Activated gamma-delta T cell (primary cell): Measurements from ENCODE around the gene MC1R.
A peak's percentile ranks its signal among the peaks of the same experiment; 100 is the strongest.
"Not testable (repeated sequence)": the region's sequence is repeated elsewhere in the genome, so short reads cannot be mapped to it uniquely, and the experiment has no call there.

Experiments
- DNase-seq: peaks from one replicate; lab custom pipeline; 2025; lab: John Stamatoyannopoulos, UW
- total RNA-seq, 2 donors: gene quantifications; one replicate each; lab custom pipeline; 2026; lab: John Stamatoyannopoulos, UW

Gene MC1R
- total RNA-seq: 8.1 to 8.2 reads per million in 2 donors

DNA sequence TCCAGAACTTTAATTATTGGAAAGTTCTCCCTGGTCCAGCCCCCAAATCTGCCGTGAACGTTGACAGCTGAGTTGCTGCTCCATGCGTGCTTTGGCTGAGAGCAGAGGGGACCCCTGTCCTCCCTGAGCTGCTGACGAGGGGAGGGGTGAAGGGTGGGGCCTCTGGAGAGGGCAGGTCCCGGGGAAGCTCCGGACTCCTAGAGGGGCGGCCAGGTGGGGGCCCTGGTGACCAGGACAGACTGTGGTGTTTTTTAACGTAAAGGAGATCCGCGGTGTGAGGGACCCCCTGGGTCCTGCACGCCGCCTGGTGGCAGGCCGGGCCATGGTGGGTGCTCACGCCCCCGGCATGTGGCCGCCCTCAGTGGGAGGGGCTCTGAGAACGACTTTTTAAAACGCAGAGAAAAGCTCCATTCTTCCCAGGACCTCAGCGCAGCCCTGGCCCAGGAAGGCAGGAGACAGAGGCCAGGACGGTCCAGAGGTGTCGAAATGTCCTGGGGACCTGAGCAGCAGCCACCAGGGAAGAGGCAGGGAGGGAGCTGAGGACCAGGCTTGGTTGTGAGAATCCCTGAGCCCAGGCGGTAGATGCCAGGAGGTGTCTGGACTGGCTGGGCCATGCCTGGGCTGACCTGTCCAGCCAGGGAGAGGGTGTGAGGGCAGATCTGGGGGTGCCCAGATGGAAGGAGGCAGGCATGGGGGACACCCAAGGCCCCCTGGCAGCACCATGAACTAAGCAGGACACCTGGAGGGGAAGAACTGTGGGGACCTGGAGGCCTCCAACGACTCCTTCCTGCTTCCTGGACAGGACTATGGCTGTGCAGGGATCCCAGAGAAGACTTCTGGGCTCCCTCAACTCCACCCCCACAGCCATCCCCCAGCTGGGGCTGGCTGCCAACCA is at the start of gene MC1R:
Gene MC1R, plus strand, starts transcription at position 410 of the 895 bp plus-strand sequence. Its CDS starts 397 bp downstream, at position 807.
- no peak for DNase-seq

DNA sequence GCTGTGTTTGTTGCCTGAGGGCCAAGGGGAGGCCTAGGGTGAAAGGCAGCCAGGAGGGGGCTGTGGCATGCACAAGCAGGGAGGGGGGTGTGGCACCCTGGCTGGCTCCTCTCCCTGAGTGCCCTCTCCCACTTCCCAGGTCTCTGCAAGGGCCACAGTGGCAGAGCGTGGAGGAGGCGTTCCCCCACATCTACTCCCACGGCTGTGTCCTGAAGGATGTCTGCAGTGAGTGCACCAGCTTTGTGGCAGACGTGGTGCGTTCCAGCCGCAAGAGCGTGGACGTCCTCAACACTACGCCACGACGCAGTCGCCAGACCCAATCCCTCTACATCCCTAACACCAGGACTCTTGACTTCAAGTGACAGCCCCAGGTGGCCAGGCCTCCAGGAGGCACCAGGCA is 48.8 kb upstream of the MC1R start:
- no peak for DNase-seq

DNA sequence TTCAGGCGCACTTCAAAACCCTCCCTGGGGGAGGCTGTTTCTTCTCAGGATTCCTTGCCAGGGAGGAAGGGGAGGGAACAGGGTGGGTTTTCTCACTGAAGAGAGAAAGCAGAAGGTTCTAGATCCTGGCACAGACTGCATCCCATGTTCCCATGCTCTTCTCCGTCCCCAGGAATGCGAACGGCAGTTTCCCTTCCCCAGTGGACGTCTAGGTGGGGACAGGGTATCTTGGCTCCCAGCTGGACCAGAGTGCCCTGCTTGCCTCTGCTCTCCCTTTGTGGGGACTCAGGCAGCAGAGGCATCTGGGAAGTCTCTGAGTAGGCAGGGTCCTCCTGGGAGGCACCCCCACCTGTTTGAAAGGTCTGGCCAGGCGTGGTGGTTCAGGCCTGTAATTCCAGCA is 48.2 kb upstream of the MC1R start:
- no peak for DNase-seq

DNA sequence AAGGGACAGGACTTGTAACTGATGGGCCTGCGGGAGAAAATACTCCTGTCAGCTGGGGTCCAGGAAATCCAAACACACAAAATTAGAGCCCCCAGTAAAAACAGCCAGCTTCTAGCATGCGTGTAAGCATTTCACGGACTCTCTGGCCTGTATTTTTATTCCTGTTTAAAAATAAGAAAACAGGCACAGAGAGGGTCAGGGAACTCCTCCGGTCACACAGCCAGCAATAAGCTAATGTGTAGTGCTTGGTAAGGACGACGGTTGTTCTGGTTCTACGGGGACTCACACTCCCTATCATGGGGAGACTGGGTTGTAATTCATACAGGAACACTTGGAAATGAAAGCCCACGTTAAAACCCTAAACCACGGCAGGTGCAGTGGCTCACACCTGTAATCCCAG is 46.8 kb upstream of the MC1R start:
- no peak for DNase-seq

DNA sequence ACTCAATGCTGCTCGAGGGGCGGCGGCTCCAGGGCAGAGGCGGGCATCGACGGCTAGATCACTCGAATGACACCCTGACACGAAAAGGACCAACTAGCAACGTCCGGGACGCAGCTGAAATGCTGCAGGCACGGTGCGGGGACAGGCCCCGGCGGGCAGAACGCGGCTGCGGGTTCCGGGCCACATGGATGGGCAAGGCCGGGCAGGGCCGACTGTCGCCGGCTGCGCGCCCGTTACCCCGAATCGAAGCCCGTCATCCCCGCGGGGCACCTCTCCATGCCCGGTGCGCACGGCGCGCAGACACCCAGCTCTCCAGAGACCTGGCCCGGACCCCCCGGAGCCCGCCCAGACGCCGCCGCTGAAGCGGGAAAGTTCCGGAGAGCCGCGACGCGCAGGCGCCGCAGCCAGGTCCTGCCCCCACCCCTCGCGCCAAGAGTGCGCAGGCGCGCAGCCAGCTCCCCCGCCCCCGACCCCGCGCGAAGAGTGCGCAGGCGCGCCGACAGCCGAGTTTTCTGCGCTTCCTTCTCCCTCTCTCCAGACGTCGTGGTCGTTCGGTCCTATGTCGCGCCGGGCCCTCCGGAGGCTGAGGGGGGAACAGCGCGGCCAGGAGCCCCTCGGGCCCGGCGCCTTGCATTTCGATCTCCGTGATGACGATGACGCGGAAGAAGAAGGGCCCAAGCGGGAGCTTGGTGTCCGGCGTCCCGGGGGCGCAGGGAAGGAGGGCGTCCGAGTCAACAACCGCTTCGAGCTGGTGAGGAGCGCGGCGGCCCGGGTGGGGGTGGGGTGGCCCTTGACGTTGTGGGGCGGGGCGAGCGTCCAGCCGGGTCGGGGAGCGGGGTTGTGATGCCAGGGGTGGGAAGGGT is 45.3 kb upstream of the MC1R start, which contains the start of gene TCF25:
Gene TCF25, plus strand, starts transcription at position 484 of the 863 bp plus-strand sequence. Its CDS starts 76 bp downstream, at position 560.
- DNase-seq: peak; percentile 89

DNA sequence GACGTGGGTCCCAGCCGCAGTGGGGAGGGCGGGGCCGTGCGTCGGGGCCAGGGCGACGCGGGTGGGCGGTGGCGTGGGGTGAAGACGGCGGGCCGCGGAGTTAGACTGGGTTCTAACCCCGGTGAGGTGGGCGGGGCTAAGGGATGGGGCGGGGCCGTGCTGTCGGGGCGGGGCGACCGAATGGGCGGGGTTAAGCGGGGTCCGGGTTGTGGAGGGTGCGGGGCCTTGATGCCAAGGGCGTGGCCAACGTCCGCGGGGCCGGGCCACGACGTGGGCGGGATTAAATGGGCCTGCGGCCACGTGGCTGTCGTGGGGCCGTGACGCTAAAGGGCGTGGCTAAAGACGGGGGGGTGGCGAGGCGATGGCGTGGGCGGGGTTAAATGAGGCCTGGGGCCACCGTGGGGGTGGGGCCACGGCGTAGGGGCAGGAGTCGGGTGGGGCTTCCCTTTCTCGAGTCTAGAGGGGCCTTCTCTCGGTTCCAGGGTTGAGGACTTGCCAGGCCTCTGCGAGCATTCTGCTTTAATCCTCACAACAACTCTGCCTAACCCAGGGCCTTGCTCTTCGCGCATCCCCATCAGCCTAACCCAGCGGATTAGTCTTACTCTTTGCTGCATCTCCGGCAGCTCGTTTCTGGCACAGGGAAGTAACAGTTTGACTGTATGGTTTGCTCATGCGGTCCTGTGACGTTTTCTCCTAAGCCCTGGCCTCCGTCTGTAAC is 44.5 kb upstream of the MC1R start:
- DNase-seq: peak; percentile 96

DNA sequence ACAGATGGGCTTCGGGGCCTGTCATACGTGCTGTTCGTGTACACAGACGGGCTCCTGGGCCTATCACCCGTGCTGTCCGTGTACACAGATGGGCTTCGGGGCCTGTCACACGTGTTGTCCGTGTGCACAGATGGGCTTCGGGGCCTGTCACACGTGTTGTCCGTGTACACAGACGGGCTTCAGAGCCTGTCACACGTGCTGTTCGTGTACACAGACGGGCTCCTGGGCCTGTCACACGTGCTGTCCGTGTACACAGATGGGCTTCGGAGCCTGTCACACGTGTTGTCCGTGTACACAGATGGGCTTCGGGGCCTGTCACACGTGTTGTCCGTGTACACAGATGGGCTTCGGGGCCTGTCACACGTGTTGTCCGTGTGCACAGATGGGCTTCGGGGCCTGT is 39.5 kb upstream of the MC1R start:
- not testable (repeated sequence) for DNase-seq

DNA sequence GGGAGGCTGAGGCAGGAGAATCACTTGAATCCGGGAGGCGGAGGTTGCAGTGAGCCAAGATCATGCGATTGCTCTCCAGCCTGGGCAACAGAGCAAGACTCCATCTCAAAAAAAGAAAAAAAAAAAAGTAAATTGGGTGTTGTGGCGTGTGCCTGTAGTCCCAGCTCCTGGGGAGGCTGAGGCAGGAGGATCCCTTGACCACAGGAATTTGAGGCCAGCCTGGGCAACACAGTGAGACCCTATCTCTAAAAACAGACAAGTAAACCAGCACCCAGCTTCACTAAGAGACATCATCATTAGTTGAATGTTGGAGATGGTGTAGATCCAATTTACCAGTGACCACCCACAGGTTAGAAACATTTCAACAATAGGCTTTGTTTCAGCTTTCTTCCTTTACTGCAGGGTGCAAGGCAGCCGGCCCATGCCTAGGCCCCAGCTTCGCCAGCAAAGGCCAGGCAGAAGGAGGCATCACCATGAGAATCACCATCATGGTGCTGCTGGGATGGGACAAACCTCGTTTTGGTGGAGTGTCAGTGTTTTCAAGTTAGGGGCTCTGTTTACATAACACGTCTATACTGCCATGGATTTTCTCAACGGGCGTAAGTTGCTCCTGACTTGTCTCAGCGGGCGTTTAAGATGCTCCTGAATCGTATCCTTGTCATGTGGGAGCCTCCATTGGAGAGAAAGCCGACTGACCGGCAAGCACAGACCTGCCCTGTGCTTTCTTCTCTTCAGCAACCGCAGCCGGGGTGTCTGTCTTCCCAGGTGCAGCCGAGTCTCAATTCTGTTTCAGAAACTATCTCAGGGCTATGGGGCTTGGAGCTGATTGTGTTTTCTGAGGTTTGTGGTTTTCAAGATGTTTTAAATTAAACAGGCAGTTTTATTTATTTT is 37.9 kb upstream of the MC1R start:
- DNase-seq: no peak

DNA sequence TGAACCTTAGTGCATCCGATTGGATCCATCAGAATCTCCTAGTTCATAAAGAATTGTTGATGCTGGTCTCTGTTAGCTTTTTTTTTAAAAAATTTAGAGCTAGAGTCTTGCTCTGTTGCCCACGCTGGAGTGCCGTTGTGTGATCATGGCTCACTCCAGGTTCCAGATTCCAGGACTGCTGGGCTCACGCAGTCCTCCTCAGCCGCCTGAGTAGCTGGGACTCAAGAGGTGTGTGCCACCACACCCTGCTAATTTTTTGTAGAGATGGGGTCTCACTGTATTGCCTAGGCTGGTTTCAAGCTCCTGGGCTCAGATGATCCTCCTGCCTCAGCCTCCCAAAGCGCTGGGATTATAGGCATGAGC is 37.3 kb upstream of the MC1R start:
- no peak for DNase-seq

DNA sequence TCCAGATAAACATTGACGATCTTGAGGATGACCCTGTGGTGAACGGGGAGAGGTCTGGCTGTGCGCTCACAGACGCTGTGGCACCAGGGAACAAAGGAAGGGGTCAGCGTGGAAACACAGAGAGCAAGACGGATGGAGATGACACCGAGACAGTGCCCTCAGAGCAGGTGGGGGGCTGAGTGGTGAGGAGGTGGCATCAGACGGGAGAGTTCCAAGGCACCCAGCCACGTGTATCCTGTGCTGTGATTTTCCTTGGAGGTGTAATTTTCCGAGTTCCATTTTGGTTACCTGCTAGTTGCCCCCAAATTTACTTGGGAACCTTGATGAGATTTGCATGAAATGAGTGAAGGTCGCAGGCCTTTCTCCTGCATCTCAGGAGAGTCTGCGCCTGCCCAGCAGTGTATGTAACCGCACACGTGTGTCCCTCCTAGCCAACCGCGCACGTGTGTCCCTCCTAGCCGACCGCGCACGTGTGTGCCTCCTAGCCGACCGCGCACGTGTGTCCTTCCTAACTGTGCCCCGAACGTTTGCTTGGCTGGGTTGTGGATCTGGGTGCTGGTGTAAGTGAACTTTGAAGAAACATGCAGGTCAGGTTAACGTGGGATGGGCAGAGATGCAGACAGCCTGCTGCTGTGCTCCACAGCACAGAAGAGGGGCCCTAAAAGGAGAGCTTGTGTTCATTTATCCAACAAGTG is 35.2 kb upstream of the MC1R start:
- DNase-seq: no peak

DNA sequence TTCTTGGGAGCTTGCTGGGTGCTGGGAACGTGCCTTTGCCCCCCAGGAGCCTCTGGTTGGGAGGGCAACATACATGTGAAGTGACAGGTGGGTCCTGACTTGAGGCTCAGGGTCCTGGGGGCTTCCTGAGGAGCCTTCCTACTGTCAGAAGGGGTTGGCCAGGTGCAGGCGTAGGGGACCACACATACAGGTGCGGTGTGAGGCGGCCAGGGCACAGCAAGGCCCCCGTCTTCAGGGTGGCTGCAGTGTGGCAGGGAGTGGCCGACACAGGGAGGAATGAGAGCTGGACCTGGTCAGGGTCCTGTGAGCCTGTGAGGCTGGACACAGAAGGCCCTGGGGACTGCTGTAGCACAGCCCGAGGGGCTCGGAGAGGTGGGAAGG is 34.6 kb upstream of the MC1R start:
- no peak for DNase-seq

DNA sequence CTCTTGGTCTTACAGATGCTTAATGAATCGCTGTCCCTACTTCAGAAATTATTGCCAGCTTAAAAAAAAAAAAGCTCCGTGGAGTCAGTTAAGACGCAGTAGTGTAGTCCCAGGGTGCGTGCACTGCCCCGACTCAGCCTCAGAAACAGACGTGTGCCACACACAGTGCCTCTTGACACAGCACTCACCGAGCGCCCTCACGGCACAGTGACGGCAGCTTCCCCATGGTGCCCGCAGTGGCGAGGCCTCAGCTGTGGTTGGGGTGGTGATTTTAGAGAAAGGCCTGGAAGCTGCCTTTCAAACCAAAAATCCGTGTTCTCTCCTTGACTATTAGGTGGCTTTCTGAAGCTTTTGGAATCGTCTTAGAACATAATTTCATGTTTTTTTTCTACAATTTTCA is 31.4 kb upstream of the MC1R start:
- no peak for DNase-seq

DNA sequence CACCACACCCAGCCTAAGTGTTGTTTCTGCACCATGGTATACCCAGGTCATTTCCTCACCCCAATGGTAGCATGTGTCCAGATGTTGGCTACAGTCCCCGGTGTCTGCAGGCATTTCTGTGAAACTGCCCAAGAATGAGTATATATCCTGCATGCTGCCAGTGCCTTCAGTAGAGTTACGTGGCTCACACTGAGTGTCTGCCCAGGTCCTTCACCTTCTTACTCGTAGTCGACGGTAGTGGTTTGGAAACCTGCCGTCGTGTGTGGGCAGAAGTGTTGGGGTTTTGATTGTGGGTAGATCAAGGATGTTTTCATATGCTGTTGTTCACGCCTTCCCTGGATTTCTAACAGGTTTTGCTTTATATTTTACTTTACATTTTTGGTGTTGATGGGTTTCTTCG is 28.5 kb upstream of the MC1R start:
- no peak for DNase-seq

DNA sequence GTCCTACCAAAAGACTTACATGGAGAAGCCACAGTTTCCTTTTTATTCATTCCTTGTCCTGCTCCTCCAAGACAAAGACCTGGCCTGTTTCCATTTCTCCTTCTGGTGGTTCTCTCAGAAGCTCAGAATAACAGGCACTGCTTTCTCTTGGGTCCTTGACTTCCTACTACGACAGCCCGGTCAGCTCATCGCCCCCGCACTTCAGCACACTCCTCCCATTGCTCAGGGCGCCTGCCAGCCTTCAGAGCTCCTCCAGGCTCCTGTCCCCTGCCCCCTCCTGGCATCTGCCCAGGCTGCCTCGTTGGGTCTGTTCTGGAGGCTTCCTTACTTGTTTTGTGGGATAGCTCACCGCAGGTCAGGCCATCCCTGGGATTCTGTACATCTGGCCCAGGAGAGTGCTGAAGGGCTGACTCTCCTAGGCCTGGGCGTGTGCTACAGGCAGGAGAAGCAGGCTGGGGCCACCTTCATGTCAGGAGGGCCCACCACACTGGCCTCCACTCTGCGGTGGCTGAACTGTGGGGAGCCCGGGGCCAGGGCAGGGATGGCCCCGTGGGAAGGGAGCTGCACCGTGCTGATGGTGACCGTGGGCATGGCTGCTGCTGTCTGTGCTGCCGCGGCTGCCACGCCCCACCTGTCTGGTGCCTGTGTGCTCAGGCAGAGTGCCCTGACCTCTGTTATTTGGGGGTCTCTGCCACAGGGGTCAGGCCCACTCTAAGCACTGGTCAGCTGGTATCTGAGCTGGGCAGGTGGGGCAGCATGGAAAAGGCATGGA is 27.6 kb upstream of the MC1R start:
- no peak for DNase-seq

DNA sequence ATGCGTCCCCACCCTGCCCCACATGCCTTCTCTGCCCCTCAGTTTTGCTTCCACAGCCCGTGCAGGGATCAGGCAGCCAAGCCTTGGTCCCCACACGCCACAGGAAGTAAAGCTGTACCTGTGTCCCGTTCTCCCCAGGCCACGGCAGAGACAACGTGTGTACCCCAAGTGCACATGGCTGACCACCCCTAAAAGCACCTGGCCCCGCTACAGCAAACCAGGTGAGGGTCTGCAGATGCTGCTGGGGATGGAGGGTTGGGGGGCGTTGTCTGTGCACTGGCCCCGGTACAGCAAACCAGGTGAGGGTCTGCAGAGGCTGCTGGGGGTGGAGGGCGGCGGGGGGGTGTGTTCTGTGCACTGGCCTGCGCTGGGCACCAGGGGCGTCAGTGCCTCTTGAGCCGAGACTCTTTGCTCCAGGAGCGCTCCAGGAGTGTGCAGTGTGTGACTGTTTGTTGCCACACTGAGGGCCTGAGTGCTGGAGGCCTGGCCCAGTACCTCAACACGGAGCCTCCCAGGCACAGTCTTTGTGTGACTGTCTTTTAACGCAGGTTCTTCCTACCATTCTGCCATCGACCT is 26.5 kb upstream of the MC1R start:
- DNase-seq: no peak

DNA sequence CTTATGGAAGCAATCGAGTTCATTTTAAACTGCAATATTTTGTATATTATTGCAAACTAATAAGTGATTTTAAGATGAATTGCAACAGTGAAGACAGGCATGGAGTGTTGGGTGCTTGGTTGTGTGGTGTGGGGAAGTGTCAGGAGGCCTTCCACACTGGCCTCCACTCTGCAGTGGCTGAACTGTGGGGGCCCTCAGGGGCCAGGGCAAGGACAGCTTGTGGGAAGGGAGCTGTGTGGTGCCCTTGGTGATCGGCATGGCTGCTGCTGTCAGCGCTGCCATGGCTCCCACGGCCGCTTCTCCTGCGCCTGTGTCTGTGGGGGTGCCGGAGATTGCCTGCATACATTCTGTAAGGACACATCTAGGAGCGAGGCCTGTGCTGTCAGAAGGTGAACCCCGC is 26.0 kb upstream of the MC1R start:
- DNase-seq: no peak

DNA sequence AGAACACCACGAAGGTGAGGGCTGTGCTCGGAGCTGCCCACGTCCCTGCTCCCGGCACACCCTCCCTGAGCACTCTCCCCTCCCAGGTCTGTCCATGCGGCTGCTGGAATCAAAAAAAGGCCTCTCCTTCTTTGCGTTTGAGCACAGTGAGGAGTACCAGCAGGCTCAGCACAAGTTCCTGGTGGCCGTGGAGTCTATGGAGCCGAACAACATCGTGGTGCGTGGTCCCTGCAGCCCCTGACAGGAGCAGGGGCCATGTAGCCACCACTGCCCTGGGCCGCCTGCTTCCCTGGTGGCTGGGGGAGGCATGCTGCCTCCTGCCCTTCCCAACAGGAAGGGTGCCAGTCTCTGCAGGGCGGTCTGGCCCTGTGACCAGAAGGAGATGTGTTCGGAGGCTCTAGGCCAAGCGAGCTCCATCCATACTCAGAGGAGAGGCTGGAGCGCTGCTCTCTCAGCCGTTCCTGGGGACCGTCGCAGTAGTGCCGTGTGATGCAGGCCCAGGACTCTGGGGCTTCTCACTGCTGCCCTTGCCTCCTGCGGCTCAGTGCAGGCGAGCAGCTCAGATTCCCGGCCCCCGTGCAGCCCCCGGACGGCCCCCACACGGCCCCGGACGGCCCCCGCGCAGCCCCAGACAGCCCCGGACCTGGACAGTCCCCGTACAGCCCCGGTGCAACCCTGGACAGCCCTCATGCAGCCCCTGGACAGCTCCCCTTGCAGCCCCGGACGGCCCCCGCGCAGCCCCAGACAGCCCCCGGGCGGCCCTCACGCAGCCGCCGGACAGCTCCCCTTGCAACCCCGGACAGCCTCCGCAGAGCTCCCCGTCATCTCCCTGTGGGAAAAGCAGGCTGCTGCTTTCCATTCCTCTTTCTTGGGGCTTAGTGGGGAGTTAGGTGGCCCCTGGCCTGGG is 24.8 kb upstream of the MC1R start:
- DNase-seq: no peak
